OCI-LY1 (cell line): Measurements from ENCODE around the gene APOD.
"Not testable (repeated sequence)": the region's sequence is repeated elsewhere in the genome, so short reads cannot be mapped to it uniquely, and the experiment has no call there.

ENCODE experiments used
- CTCF ChIP-seq: fragments of 200-600 bp; sonication (generic), shearing (Covaris generic); IDR thresholded peaks from 2 replicates; pipeline ENCODE4 v1.5.1; 2017; ENCODE audit warnings: mild to moderate bottlenecking, antibody characterized with exemption, low read length, moderate library complexity, mixed read lengths
- EZH2 ChIP-seq: fragments of 200-600 bp; sonication (generic), shearing (Covaris generic); IDR thresholded peaks from 2 replicates; pipeline ENCODE4 v1.8.0; 2017; ENCODE audit warnings: borderline replicate concordance, mixed run types, mild to moderate bottlenecking, antibody characterized with exemption, low read length, moderate library complexity, mixed read lengths

- TF ChIP-seq CTCF, EZH2: not testable (repeated sequence)
These were observed 44.7 kb upstream of the APOD start for GRCh38 chr3:195628386-195628920.
